Tibial artery (tissue), 4 donors: ENCODE measurements around the gene PUDP.

ENCODE experiments used
- DNase-seq, 2 donors: peaks; one replicate each; pipeline ENCODE4 v3.0.0-alpha.2; 2019
- H3K27ac ChIP-seq, 2 donors: fragments of 200-600 bp; sonication (generic) in 1 of 2; 1 replicate in 1 of 2; 2 replicates in 1 of 2; pipeline ENCODE4 v1.5.1; 2018 to 2019; ENCODE audit warnings: mild to moderate bottlenecking in 1 of 2
- H3K27me3 ChIP-seq, 2 donors: fragments of 200-600 bp; sonication (generic) in 1 of 2; one replicate each; pipeline versions ENCODE4 v1.5.1 to v1.6.0; 2016 to 2019
- H3K36me3 ChIP-seq, 3 donors: fragments of 200-600 bp; sonication (generic) in 2 of 3; one replicate each; pipeline ENCODE4 v1.5.1; 2016 to 2019; ENCODE audit warnings: mild to moderate bottlenecking in 2 of 3
- H3K4me1 ChIP-seq, 4 donors: fragments of 200-600 bp; sonication (generic) in 2 of 4; 1 replicate in 3 of 4; 2 replicates in 1 of 4; pipeline ENCODE4 v1.5.1; 2016 to 2019
- H3K4me3 ChIP-seq, 2 donors: fragments of 200-600 bp; sonication (generic) in 1 of 2; 1 replicate in 1 of 2; 2 replicates in 1 of 2; pipeline ENCODE4 v1.5.1; 2018 to 2019; ENCODE audit warnings: mild to moderate bottlenecking in 2 of 2
- H3K9me3 ChIP-seq, 3 donors: fragments of 200-600 bp; sonication (generic) in 1 of 3; one replicate each; pipeline ENCODE4 v1.5.1; 2016 to 2019
- CTCF ChIP-seq, 2 experiments: fragments of 200-600 bp in 1 of 2; fragments of 450-650 bp in 1 of 2; IDR thresholded peaks; one replicate each; pipeline ENCODE4 v1.5.1; 2017 to 2019; ENCODE audit warnings: antibody characterized with exemption in 2 of 2, mild to moderate bottlenecking in 1 of 2, moderate library complexity in 1 of 2
- intact Hi-C: fragments of 100-400 bp; cut with DNase I; formaldehyde crosslinking; loops from one replicate; pipeline ENCODE4 v1.15.0; 2023; ENCODE audit warnings: low total_unique reads

Gene PUDP

GRCh38 chrX:7143076-7143475 lies 4.9 kb downstream of the PUDP start:
- no peak for TF ChIP-seq CTCF (IDR thresholded peaks at IDR 0.05)
- DNase-seq: no peak

GRCh38 chrX:7139202-7140081 lies 8.5 kb downstream of the PUDP start:
- TF ChIP-seq CTCF (IDR thresholded peaks at IDR 0.05): no peak
- H3K27ac ChIP-seq: no peak overlapping the region
- no peak overlapping the region for H3K4me3 ChIP-seq
- no peaks in the 10 kb centered on the region for H3K36me3 ChIP-seq
- no peaks in the 10 kb centered on the region for H3K9me3 ChIP-seq
- H3K4me1 ChIP-seq: no peaks in the 10 kb centered on the region
- intact Hi-C loops: no loop called here
- H3K27me3 ChIP-seq: no peaks in the 10 kb centered on the region
- DNase-seq: no peak

More at GRCh38 chrX:7143076-7143475, 4.9 kb downstream of the PUDP start:
- Histone ChIP-seq H3K36me3 (no peaks in the 10 kb centered on the region), H3K4me1 (peaks cover 0 to 9% (median 0%) of the 10 kb centered on the region in 4 donors), H3K4me3 (no peak overlapping the region), H3K27me3 (no peaks in the 10 kb centered on the region), H3K27ac (no peak overlapping the region), H3K9me3 (no peaks in the 10 kb centered on the region)
- intact Hi-C loops: no loop called here

- H3K4me3 ChIP-seq: no peak overlapping the region
- no peak for DNase-seq
- H3K27me3 ChIP-seq: no peaks in the 10 kb centered on the region
- H3K4me1 ChIP-seq: no peaks in the 10 kb centered on the region
- no peak for TF ChIP-seq CTCF (IDR thresholded peaks at IDR 0.05)
- no peak overlapping the region for H3K27ac ChIP-seq
- intact Hi-C loops: no loop called here
- H3K36me3 ChIP-seq: no peaks in the 10 kb centered on the region
- no peaks in the 10 kb centered on the region for H3K9me3 ChIP-seq
Measured at GRCh38 chrX:7134981-7135380, 13.0 kb downstream of the PUDP start.

- intact Hi-C loops: no loop called here
- Histone ChIP-seq H3K36me3 (no peaks in the 10 kb centered on the region), H3K4me3 (no peak overlapping the region), H3K4me1 (no peaks in the 10 kb centered on the region), H3K9me3 (no peaks in the 10 kb centered on the region), H3K27ac (no peak overlapping the region), H3K27me3 (no peaks in the 10 kb centered on the region)
- DNase-seq: no peak
- TF ChIP-seq CTCF (IDR thresholded peaks at IDR 0.05): no peak
Measured at GRCh38 chrX:7133050-7133440, 14.9 kb downstream of the PUDP start.

GRCh38 chrX:7132335-7133049 lies 15.5 kb downstream of the PUDP start:
- Histone ChIP-seq H3K4me1 (no peaks in the 10 kb centered on the region), H3K27ac (no peak overlapping the region), H3K27me3 (no peaks in the 10 kb centered on the region), H3K9me3 (no peaks in the 10 kb centered on the region), H3K4me3 (no peak overlapping the region), H3K36me3 (no peaks in the 10 kb centered on the region)
- DNase-seq: no peak
- no peak for TF ChIP-seq CTCF (IDR thresholded peaks at IDR 0.05)
- intact Hi-C loops: no loop called here
